ENCODE results near the gene DPF3. TPM values are rescaled to one million over a fixed set of nuclear protein-coding genes. Genes with fewer than 3 reads are reported as not detected.

The DPF3 gene
- total RNA-seq, 5 donors from 2014 or later (not counting 1 experiment from before 2014, with no cell fraction given): 0.33 to 0.86 (median 0.54) TPM

DNA sequence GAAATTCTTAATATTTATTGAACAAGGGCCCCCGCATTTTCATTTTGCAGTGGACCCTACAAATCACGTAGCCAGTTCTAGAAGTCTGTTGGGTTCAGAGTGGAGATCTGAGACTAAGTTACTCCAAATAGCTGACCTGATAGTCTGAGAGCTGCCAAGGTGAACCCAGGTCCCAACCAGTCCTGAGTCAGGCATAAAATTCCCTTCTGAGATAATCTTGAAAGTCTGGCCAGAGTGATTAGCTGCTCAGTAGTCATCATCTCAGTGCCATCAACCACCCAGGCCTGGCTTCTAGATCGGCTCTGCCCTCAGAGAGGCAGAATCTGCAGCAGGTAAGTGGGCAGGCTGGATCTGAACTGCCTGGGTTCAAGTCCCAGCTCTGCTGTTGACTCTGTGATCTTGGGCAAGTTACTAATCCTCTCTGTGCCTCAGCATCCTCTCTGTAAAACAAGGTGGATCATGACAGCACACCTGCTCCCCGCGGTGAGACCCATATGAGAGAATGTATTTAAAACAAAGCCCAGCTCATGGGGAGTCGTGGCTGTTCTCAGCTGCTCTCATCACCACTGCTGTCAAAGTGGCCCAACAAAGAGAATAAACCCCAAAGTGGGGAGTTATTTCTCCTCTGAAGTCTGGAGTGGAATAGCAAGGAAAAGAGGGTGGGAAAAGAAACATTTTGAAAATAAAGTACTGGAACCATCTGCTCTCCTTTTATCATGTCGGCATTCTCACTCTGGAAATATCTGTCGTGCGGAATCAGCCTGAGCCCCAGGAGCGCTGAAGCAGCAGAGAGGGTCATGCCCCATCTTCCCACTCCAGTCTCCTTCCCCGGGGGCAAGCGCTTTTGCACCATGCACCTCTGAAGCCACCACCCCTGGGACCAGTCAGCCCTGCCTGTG is 193.3 kb downstream of the DPF3 start:
- DNase-seq (no peak), ATAC-seq (replicated peaks in 1 of 4) (no peak)
- H3K27me3 ChIP-seq (replicated peaks in 1 of 2; ENCODE audit: control insufficient read depth in 2 of 2, extremely low read depth in 1 of 2, insufficient read depth in 2 of 2, low read length in 1 of 2): peaks cover 0 to 3% of the 10 kb centered on the region in 2 experiments
- H3K36me3 ChIP-seq (ENCODE audit: control insufficient read depth in 2 of 2, extremely low read depth in 1 of 2, insufficient read depth in 1 of 2, low read length in 1 of 2): no peaks in the 10 kb centered on the region
- no peaks in the 10 kb centered on the region for H3K36me3 Mint-ChIP-seq
- no peak overlapping the region for H3K4me3 Mint-ChIP-seq
- H3K4me3 ChIP-seq (ENCODE audit: control insufficient read depth in 1 of 2, extremely low read depth in 1 of 2, low read length in 1 of 2): no peak overlapping the region
- ChIA-PET POLR2A (no interaction called here), CTCF (no interaction called here)
- no peaks in the 10 kb centered on the region for H3K9me3 ChIP-seq
- H3K4me1 ChIP-seq (ENCODE audit: control insufficient read depth in 1 of 2, extremely low read depth in 1 of 2, insufficient read depth in 2 of 2, low read length in 2 of 2): no peaks in the 10 kb centered on the region
- no peaks in the 10 kb centered on the region for H3K4me1 Mint-ChIP-seq
- 80% methylated on average over 5 of the region's 12 CpGs for WGBS (ENCODE audit: insufficient coverage)
- peaks cover 0 to 1% of the 10 kb centered on the region in 2 donors for H3K27me3 Mint-ChIP-seq
- no peak overlapping the region for H3K27ac ChIP-seq (ENCODE audit: low read length)
- H3K27ac Mint-ChIP-seq: no peak overlapping the region
- H3K9me3 Mint-ChIP-seq: no peaks in the 10 kb centered on the region

DNA sequence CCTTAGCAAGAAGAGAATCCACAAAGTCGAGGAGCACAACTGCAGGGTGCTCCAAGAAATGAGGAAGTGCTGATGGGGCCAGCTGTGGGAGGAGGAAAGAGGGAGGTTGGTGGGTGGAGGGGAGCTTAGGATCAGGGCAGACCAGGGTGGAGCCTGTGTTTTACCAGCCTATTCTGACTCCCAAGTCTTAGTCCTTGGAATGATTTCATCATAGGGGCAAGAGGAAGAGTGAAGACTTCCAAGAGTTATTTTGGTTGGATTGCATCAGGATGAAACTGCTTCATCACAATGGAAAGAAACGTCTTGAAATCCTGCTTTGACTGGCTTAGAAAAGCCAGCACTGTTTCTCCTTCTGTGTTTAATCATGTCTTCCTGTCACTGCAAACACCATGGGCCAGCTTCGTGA is 194.0 kb downstream of the DPF3 start:
- Histone ChIP-seq H3K27ac (ENCODE audit: low read length) (no peak overlapping the region), H3K36me3 (ENCODE audit: control insufficient read depth in 2 of 2, extremely low read depth in 1 of 2, insufficient read depth in 1 of 2, low read length in 1 of 2) (no peaks in the 10 kb centered on the region), H3K27me3 (replicated peaks in 1 of 2; ENCODE audit: control insufficient read depth in 2 of 2, extremely low read depth in 1 of 2, insufficient read depth in 2 of 2, low read length in 1 of 2) (peaks cover 0 to 3% of the 10 kb centered on the region in 2 experiments), H3K4me3 (ENCODE audit: control insufficient read depth in 1 of 2, extremely low read depth in 1 of 2, low read length in 1 of 2) (no peak overlapping the region), H3K4me1 (ENCODE audit: control insufficient read depth in 1 of 2, extremely low read depth in 1 of 2, insufficient read depth in 2 of 2, low read length in 2 of 2) (no peaks in the 10 kb centered on the region), H3K9me3 (no peaks in the 10 kb centered on the region)
- no peaks in the 10 kb centered on the region for H3K36me3 Mint-ChIP-seq
- ChIA-PET CTCF (no interaction called here), POLR2A (no interaction called here)
- H3K9me3 Mint-ChIP-seq: peaks cover 0 to 4% (median 0%) of the 10 kb centered on the region in 3 donors
- no peak overlapping the region for H3K4me3 Mint-ChIP-seq
- WGBS (ENCODE audit: insufficient coverage): 23% methylated on average over 3 of the region's 3 CpGs
- H3K4me1 Mint-ChIP-seq: no peaks in the 10 kb centered on the region
- no peak overlapping the region for H3K27ac Mint-ChIP-seq
- ATAC-seq (replicated peaks in 1 of 4) (no peak), DNase-seq (no peak)
- no peaks in the 10 kb centered on the region for H3K27me3 Mint-ChIP-seq

DNA sequence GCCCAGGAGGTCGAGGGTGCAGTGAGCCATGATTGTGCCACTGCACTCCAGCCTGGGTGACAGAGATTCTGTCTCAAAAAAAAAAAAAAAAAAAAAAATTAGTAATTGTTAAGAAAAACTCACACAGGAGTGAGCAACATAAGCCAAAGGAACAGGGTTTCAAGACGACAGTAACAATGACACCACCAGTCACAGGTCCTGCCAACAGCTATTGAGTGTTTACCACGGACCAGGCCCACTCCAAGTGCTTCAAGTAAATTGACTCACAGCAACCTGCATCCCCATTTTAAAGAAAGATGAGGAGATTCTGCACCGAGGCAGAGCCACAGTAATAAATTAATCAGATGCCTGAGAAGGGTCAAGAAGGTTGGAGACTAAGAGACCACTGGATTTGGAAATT is 194.5 kb downstream of the DPF3 start:
- Mint-ChIP-seq H3K36me3 (no peaks in the 10 kb centered on the region), H3K9me3 (peaks cover 0 to 4% (median 0%) of the 10 kb centered on the region in 3 donors), H3K4me3 (no peak overlapping the region), H3K27ac (no peak overlapping the region), H3K4me1 (no peaks in the 10 kb centered on the region), H3K27me3 (no peaks in the 10 kb centered on the region)
- H3K27me3 ChIP-seq (replicated peaks in 1 of 2; ENCODE audit: control insufficient read depth in 2 of 2, extremely low read depth in 1 of 2, insufficient read depth in 2 of 2, low read length in 1 of 2): peaks cover 0 to 3% of the 10 kb centered on the region in 2 experiments
- ATAC-seq (replicated peaks in 1 of 4): no peak
- H3K36me3 ChIP-seq (ENCODE audit: control insufficient read depth in 2 of 2, extremely low read depth in 1 of 2, insufficient read depth in 1 of 2, low read length in 1 of 2): no peaks in the 10 kb centered on the region
- H3K9me3 ChIP-seq: no peaks in the 10 kb centered on the region
- 40% methylated on average over 1 of the region's 4 CpGs for WGBS (ENCODE audit: insufficient coverage)
- POLR2A ChIA-PET: no interaction called here
- H3K27ac ChIP-seq (ENCODE audit: low read length): no peak overlapping the region
- H3K4me1 ChIP-seq (ENCODE audit: control insufficient read depth in 1 of 2, extremely low read depth in 1 of 2, insufficient read depth in 2 of 2, low read length in 2 of 2): no peaks in the 10 kb centered on the region
- no peak for DNase-seq
- H3K4me3 ChIP-seq (ENCODE audit: control insufficient read depth in 1 of 2, extremely low read depth in 1 of 2, low read length in 1 of 2): no peak overlapping the region
- CTCF ChIA-PET: no interaction called here

DNA sequence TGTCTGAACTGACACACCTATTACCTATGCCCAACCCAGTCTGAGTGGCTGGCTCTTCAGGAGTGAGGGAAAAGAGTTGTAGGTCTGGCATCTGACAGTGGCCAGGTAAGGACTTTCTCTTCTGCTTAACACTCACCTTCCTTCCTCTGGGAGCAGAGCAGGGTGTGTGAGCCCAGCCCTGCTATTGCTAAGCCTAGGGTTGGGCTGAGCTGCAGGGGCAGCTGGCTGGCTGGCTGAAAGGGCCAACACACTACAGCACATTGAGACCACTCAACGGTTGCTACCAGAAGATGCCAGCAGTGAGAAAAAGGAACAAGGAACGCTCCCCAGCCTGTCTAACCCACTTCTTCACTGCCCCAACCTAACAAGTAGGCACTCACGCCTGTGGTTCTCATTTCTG is 201.2 kb downstream of the DPF3 start:
- no peaks in the 10 kb centered on the region for H3K36me3 Mint-ChIP-seq

DNA sequence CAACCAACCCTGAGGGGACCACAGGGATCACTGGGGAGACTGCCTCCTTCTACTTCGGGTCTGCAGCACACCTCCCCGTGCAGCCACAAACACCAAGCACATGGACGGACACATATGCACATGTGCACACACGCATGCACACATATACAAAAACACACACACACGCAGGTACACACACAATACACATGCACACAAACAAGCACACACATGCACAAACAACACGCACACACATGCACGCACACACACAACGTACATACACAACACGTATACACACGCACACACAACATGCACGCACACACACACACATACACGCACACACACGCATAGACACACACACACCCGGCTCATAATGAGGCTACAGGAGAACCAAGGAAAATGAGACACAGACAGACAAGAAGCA is 203.6 kb downstream of the DPF3 start:
- CTCF ChIA-PET: interaction anchor here in 1 of 2 donors (0.6 kb wide), 1 partner anchor 885 kb away, joined by 3 read pairs; no protein-coding TSS in a partner anchor
- peaks cover 0 to 2% (median 0%) of the 10 kb centered on the region in 3 donors for H3K9me3 Mint-ChIP-seq
- DNase-seq (no peak), ATAC-seq (replicated peaks in 1 of 4) (no peak)
- no peaks in the 10 kb centered on the region for H3K9me3 ChIP-seq
- no peaks in the 10 kb centered on the region for H3K36me3 ChIP-seq (ENCODE audit: control insufficient read depth in 2 of 2, extremely low read depth in 1 of 2, insufficient read depth in 1 of 2, low read length in 1 of 2)
- no peaks in the 10 kb centered on the region for H3K4me1 Mint-ChIP-seq
- H3K4me3 Mint-ChIP-seq: no peak overlapping the region
- no peak overlapping the region for H3K4me3 ChIP-seq (ENCODE audit: control insufficient read depth in 1 of 2, extremely low read depth in 1 of 2, low read length in 1 of 2)
- 87% methylated on average over 10 of the region's 14 CpGs for WGBS (ENCODE audit: insufficient coverage)
- no peak overlapping the region for H3K27ac ChIP-seq (ENCODE audit: low read length)
- H3K27ac Mint-ChIP-seq: no peak overlapping the region
- POLR2A ChIA-PET: no interaction called here
- H3K27me3 Mint-ChIP-seq: no peaks in the 10 kb centered on the region
- no peaks in the 10 kb centered on the region for H3K4me1 ChIP-seq (ENCODE audit: control insufficient read depth in 1 of 2, extremely low read depth in 1 of 2, insufficient read depth in 2 of 2, low read length in 2 of 2)
- H3K27me3 ChIP-seq (replicated peaks in 1 of 2; ENCODE audit: control insufficient read depth in 2 of 2, extremely low read depth in 1 of 2, insufficient read depth in 2 of 2, low read length in 1 of 2): no peaks in the 10 kb centered on the region
- no peaks in the 10 kb centered on the region for H3K36me3 Mint-ChIP-seq

More for the DNA sequence above, 201.2 kb downstream of the DPF3 start:
- no peaks in the 10 kb centered on the region for H3K4me1 Mint-ChIP-seq
- Histone ChIP-seq H3K4me3 (ENCODE audit: control insufficient read depth in 1 of 2, extremely low read depth in 1 of 2, low read length in 1 of 2) (no peak overlapping the region), H3K4me1 (ENCODE audit: control insufficient read depth in 1 of 2, extremely low read depth in 1 of 2, insufficient read depth in 2 of 2, low read length in 2 of 2) (no peaks in the 10 kb centered on the region), H3K36me3 (ENCODE audit: control insufficient read depth in 2 of 2, extremely low read depth in 1 of 2, insufficient read depth in 1 of 2, low read length in 1 of 2) (no peaks in the 10 kb centered on the region), H3K9me3 (no peaks in the 10 kb centered on the region), H3K27me3 (replicated peaks in 1 of 2; ENCODE audit: control insufficient read depth in 2 of 2, extremely low read depth in 1 of 2, insufficient read depth in 2 of 2, low read length in 1 of 2) (no peaks in the 10 kb centered on the region), H3K27ac (ENCODE audit: low read length) (no peak overlapping the region)
- WGBS (ENCODE audit: insufficient coverage): no CpG with 5 or more reads among the region's 3 CpGs
- POLR2A ChIA-PET: no interaction called here
- CTCF ChIA-PET: no interaction called here
- H3K9me3 Mint-ChIP-seq: peaks cover 0 to 4% (median 0%) of the 10 kb centered on the region in 3 donors
- ATAC-seq (replicated peaks in 1 of 4): no peak
- DNase-seq: no peak
- no peaks in the 10 kb centered on the region for H3K27me3 Mint-ChIP-seq
- H3K27ac Mint-ChIP-seq: no peak overlapping the region
- H3K4me3 Mint-ChIP-seq: no peak overlapping the region

DNA sequence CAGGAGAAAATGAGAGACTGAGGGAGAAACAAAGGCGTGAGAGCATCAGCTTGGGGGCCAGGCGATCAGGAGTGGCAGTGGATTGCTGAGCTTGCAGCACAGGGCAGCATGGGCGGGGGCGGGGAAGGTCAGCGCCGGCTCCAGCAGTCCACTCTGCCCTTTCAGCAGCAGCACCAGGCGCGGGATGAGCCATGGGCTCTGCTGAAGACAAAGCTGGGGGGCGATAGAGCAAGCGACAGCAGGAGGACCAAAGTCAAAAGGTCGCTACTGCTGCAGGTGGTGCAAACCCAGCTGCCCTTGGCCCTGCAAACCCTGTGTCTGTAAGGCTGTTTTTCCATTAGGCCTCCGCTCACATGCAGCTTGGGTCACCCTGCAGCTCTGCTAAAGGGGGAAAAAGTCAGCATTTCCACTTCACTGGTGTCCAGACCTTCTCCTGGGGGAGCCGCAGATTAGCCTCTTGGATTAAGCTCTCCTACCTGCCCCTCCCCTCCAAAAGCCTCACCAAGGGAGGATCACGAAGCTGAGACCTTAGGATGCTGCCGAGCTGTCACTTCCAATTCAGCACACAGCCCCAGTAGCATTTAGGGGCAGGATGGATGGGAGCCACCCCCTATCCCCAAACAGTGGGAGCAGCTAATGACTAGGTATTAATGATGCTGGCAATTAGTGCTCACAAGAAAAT is 204.8 kb downstream of the DPF3 start:
- H3K27ac Mint-ChIP-seq: no peak overlapping the region
- Histone ChIP-seq H3K9me3 (no peaks in the 10 kb centered on the region), H3K36me3 (ENCODE audit: control insufficient read depth in 2 of 2, extremely low read depth in 1 of 2, insufficient read depth in 1 of 2, low read length in 1 of 2) (no peaks in the 10 kb centered on the region), H3K27me3 (replicated peaks in 1 of 2; ENCODE audit: control insufficient read depth in 2 of 2, extremely low read depth in 1 of 2, insufficient read depth in 2 of 2, low read length in 1 of 2) (no peaks in the 10 kb centered on the region), H3K27ac (ENCODE audit: low read length) (no peak overlapping the region), H3K4me3 (ENCODE audit: control insufficient read depth in 1 of 2, extremely low read depth in 1 of 2, low read length in 1 of 2) (no peak overlapping the region), H3K4me1 (ENCODE audit: control insufficient read depth in 1 of 2, extremely low read depth in 1 of 2, insufficient read depth in 2 of 2, low read length in 2 of 2) (no peaks in the 10 kb centered on the region)
- H3K9me3 Mint-ChIP-seq: peaks cover 0 to 8% (median 0%) of the 10 kb centered on the region in 3 donors
- no peaks in the 10 kb centered on the region for H3K27me3 Mint-ChIP-seq
- 92% methylated on average over 12 of the region's 15 CpGs for WGBS (ENCODE audit: insufficient coverage)
- ChIA-PET CTCF (no interaction called here), POLR2A (no interaction called here)
- no peak overlapping the region for H3K4me3 Mint-ChIP-seq
- peaks cover 4% of the 10 kb centered on the region for H3K36me3 Mint-ChIP-seq
- H3K4me1 Mint-ChIP-seq: no peaks in the 10 kb centered on the region
- ATAC-seq (replicated peaks in 1 of 4) (no peak), DNase-seq (no peak)

Measured in T-cell (primary cell).